GM12891 (cell line): ENCODE data around the gene AP3B2.

Experiments used
- DNase-seq: peaks from one replicate; pipeline ENCODE4 v3.0.0; 2011; ENCODE audit warnings: low spot score; ENCODE audit not compliant: insufficient read length
- FAIRE-seq: peaks from 2 replicates; lab custom pipeline; 2011; peaks lifted over from hg19 to GRCh38; lab: Jason Lieb, UNC
- PAX5 ChIP-seq: IDR thresholded peaks from 2 replicates; pipeline ENCODE4 v1.6.1; 2011; ENCODE audit warnings: low read length, moderate library complexity, mild to moderate bottlenecking; ENCODE audit not compliant: insufficient read depth, severe bottlenecking
- POLR2A ChIP-seq: IDR thresholded peaks from 2 replicates; pipeline ENCODE4 v1.6.1; 2011; ENCODE audit warnings: low read depth, low read length, control low read depth
- POLR2AphosphoS5 ChIP-seq: IDR thresholded peaks from 2 replicates; pipeline ENCODE4 v1.6.1; 2011; ENCODE audit warnings: low read depth, low read length, control low read depth
- POU2F2 ChIP-seq: IDR thresholded peaks from 2 replicates; pipeline ENCODE4 v1.6.1; 2011; ENCODE audit warnings: low read depth, mild to moderate bottlenecking, control low read depth, low read length, moderate library complexity
- SPI1 ChIP-seq: IDR thresholded peaks from 2 replicates; pipeline ENCODE4 v1.6.1; 2011; ENCODE audit warnings: low read depth, low read length, control low read depth
- TAF1 ChIP-seq: IDR thresholded peaks from 2 replicates; pipeline ENCODE4 v1.6.1; 2011; ENCODE audit warnings: low read depth, low read length, control low read depth

AP3B2 gene

DNA sequence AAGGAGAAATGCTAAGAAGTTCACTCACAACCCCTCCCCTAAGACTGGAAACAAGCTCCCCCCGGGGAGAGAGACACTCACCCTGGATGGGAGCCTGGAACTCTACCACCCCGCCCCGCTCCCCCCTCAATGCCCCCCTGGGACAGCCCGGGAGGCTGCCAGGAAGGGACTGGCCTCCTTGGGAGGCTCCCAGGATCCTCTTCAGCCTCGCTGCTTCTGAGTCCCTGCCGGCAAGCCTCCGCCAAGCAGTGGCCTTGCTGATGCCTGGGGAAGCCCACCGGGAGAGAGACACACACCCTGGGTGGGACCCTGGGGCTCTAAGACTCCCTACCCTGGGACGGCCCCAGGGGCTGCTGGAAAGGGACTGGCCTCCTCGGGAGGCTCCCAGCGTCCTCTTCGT, 95.9 kb downstream of the AP3B2 start:
- FAIRE-seq, result no peak
- TF ChIP-seq PAX5 (no peak), POU2F2 (no peak), POLR2AphosphoS5 (no peak), TAF1 (no peak), SPI1 (no peak), POLR2A (no peak)
- DNase-seq, result no peak

DNA sequence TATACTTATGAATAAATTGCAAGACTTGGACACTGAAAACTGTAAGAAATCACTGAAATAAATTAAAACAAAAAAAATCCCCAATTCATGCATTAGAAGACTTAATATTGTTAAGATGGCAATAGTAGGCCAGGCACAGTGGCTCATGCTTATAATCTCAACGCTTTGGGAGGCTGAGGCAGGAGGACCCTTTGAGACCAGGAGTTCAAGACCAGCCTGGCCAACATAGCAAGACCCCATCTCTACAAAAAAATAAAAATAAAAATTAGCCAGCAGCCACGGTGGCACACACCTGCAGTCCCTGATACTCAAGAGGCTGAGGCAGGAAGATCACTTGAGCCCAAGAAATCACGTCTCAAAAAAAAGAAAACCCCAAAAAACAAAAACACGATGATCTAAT, 98.3 kb downstream of the AP3B2 start:
- no peak for FAIRE-seq
- TF ChIP-seq SPI1 (no peak), TAF1 (no peak), POU2F2 (no peak), PAX5 (no peak), POLR2AphosphoS5 (no peak), POLR2A (no peak)
- no peak for DNase-seq
